ENCODE results near the gene EHD4.

The EHD4 gene

DNA sequence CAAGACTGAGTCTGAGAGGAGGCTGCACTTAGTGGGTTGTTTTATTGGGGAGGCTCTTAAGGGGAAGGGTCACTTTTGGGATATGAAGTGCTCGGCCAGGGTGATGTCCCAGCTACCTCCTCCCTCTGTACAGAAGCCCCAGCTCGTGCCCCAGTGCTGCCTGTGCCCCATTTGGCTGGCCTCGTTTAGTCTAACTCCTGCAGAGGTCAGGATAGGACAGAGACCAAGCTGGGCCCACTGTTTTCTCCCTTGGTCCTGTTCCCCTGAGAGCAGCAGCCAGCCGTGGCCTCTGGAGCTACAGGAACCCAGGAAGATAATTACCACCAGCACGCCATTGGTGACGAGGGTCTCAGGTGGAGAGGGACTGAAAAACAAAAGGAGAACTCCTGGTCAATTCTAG lies 30.0 kb upstream of the EHD4 start:
- TF ChIP-seq, protein P1, sequence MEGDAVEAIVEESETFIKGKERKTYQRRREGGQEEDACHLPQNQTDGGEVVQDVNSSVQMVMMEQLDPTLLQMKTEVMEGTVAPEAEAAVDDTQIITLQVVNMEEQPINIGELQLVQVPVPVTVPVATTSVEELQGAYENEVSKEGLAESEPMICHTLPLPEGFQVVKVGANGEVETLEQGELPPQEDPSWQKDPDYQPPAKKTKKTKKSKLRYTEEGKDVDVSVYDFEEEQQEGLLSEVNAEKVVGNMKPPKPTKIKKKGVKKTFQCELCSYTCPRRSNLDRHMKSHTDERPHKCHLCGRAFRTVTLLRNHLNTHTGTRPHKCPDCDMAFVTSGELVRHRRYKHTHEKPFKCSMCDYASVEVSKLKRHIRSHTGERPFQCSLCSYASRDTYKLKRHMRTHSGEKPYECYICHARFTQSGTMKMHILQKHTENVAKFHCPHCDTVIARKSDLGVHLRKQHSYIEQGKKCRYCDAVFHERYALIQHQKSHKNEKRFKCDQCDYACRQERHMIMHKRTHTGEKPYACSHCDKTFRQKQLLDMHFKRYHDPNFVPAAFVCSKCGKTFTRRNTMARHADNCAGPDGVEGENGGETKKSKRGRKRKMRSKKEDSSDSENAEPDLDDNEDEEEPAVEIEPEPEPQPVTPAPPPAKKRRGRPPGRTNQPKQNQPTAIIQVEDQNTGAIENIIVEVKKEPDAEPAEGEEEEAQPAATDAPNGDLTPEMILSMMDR (IDR thresholded peaks at IDR 0.05; ENCODE audit: low read depth, low read length), result no peak
- DNase-seq (ENCODE audit: extremely low read depth, low read depth), result no peak

DNA sequence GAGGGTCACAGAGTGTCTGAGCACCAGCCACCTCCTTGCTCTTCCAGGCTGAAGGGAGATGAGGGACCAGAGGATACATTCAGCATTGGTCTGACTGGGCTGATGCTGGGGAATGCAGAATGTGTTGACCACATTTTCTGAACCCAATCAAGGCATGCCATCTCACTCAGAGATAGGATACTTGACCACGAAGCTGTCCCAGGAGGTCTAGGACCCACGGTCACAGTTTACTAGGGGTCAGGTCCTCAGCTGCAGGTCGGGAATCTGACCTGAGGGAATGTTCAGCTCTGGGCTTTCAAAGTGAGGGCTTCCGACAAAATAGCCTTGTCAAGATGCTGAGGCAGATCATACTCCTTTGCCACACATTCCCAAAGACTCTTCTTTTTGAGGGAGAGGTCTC lies 28.9 kb upstream of the EHD4 start:
- TF ChIP-seq, protein P1 (IDR thresholded peaks at IDR 0.05; ENCODE audit: low read depth, low read length), result no peak
- no peak for DNase-seq (ENCODE audit: extremely low read depth, low read depth)

DNA sequence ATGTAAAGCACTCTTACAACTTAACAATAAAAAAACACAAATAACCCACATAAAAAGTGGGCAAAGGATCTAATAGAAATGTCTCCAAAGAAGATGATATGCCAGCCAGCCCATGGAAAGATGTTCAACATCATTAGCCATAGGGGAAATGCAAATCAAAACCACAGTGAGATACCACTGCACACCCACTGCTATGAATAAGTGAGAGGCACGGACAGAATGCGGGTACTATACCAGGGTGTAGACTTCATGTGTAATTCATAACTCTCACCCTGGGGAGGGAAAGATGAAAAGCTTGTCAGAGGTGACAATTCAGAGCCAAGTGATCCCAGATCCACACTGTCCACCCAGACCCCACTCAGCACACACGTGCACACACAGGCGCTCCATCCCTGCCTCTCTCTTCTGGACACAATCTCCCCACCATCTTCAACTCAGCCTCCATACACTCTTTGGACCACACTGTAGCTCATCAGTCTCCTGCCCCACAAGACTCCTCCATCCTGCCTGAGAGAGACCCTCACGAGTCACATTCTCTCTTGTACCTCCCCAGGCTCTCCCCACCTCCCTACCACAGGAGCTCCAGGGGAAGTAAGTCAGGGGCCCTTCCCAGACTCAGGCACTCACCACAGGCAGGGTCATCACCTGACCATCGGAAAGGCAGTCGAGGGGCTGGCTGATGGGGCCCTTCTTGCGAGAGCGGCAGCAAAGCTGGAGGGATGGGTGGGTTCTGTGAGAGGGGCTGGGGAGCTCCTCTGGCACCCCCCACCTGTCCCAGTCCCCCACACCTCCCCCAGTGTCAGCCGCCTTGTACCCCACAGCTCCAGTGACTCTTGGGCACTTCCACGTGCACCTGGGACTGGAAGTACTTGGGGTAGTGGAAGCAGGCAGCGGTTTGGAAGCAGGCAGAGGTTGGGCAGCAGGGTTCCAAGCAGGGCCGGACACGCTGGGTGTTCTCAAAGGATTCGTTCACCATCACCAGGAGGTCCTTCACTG lies 27.2 kb upstream of the EHD4 start:
- TF ChIP-seq, protein P1 (IDR thresholded peaks at IDR 0.05; ENCODE audit: low read depth, low read length), result no peak
- no peak for DNase-seq (ENCODE audit: extremely low read depth, low read depth)

DNA sequence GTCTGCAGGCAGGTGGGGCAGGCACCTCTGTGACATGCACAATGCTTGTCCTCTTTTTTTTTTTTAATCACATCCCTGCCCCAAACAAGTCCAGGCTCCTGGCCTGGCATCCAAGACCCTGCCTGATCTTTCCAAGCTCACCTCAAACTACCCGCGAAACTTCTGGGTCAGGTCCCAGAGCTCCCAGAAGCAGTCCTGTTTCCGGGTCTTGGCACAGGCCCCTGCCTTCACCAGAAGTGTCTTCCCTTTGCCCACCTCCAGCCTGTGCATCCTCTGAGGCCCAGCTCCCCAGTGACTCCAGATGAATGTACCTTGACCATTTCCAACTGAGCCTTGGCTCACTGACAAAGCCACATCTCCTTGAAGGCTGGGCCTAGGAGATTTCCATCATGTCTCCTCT lies 25.5 kb upstream of the EHD4 start:
- no peak for DNase-seq (ENCODE audit: extremely low read depth, low read depth)
- TF ChIP-seq, protein P1 (IDR thresholded peaks at IDR 0.05; ENCODE audit: low read depth, low read length), result no peak

DNA sequence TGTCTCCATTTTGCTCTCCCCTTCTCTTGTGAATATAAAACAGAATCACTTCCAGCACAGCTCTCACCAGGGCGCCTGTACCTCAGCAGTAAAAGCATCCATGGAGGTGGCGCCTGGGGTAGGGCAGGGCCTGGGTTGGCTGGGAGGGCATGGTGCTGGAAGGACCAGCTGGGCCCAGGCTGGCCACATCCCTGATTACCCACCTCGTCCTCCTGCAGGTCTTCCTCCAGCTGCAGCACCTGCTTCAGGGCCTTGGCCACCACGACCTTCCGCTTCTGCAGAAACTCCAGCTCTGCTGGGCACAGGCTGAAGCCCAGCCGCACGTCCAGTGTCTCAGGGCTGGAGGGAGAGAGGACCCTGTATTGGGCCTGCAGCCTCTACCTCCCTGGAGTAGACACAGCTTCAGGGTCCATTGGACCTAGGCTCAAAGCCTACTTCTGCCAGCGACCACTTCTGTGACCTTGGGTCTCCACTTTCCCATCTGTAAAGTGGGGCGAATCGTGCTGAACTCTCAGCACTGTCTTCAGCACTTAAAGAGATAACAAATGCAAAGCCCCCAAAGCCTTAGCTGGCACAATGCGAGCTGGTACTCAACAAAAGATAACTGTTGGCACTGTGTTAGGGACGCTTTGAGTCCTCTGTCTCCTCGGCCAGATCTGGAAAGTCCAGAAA lies 24.7 kb upstream of the EHD4 start:
- DNase-seq (ENCODE audit: extremely low read depth, low read depth), result no peak
- TF ChIP-seq, protein P1 (IDR thresholded peaks at IDR 0.05; ENCODE audit: low read depth, low read length), result no peak

DNA sequence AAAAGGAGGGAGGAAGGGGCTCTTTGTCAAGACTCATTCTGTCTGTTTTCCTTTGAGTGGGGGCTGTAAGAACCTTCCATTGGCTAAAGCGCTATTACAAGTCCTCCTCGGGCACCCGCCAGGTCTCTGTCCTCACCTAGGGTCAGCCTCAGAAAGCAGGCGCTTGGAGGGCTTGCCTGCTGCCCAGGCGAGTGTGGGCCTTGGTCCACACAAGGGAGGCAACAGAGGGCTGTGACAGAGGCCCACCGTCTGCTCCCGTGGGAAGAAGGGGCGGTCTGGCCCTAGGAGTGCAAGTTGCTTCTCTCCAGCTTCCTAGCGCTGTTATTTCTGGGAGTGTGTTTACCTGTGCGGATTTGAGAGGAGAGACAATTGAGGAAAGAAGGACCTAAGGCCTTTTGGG lies 24.0 kb upstream of the EHD4 start:
- DNase-seq (ENCODE audit: extremely low read depth, low read depth), result no peak
- TF ChIP-seq, protein P1 (IDR thresholded peaks at IDR 0.05; ENCODE audit: low read depth, low read length), result no peak

DNA sequence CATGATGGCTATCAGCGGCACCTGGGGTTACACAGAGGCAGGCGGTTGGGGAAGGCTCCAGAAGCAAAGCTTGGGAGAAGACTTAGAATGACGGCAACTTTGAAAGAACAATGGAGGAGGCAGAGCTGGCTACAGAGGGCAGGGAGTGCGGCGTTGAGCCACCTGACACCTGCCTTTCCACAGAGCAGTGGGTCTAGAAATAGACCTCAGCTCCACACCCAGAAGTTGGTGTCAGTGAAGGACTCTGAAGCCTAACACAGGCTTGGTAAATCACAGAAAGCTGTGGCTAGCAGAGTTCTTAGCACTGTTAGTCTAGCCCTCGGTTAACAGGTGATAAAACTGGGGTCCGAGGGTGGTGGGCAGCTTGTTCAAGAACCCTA lies 23.1 kb upstream of the EHD4 start:
- TF ChIP-seq, protein P1 (IDR thresholded peaks at IDR 0.05; ENCODE audit: low read depth, low read length), result no peak
- no peak for DNase-seq (ENCODE audit: extremely low read depth, low read depth)

Data from AG09319 (cell line).